LNCaP clone FGC (cell line): ENCODE results near the gene SYNJ2.
"Not testable (repeated sequence)": the region's sequence is repeated elsewhere in the genome, so short reads cannot be mapped to it uniquely, and the experiment has no call there.

Source experiments
- DNase-seq: peaks from one replicate; pipeline ENCODE4 v3.0.0-alpha.2; 2011; ENCODE audit warnings: low read depth
- H3K4me3 ChIP-seq: 2 replicates; pipeline ENCODE4 v1.5.1; 2011; ENCODE audit warnings: mild to moderate bottlenecking, low read depth, low read length, control low read depth
- CTCF ChIP-seq: IDR thresholded peaks from 2 replicates; pipeline ENCODE4 v1.5.1; 2012; ENCODE audit warnings: mild to moderate bottlenecking; ENCODE audit not compliant: control insufficient read depth, insufficient read depth; ENCODE audit errors: extremely low read depth

SYNJ2 gene

GRCh38 chr6:157967020-157967419, 14.6 kb upstream of the SYNJ2 start:
- no peak for TF ChIP-seq CTCF
- H3K4me3 ChIP-seq: no peak overlapping the region
- no peak for DNase-seq

GRCh38 chr6:157967486-157967885, 14.2 kb upstream of the SYNJ2 start:
- TF ChIP-seq CTCF: no peak
- no peak for DNase-seq
- no peak overlapping the region for H3K4me3 ChIP-seq

- DNase-seq, H3K4me3 ChIP-seq: not testable (repeated sequence)
Observed at GRCh38 chr6:157972177-157972576, 9.5 kb upstream of the SYNJ2 start.

GRCh38 chr6:157974341-157974894, 7.2 kb upstream of the SYNJ2 start:
- TF ChIP-seq CTCF: no peak
- DNase-seq: no peak
- no peak overlapping the region for H3K4me3 ChIP-seq

GRCh38 chr6:157974967-157975366, 6.7 kb upstream of the SYNJ2 start:
- H3K4me3 ChIP-seq: no peak overlapping the region
- no peak for DNase-seq
- TF ChIP-seq CTCF: no peak

GRCh38 chr6:157975456-157975855, 6.2 kb upstream of the SYNJ2 start:
- DNase-seq: no peak
- H3K4me3 ChIP-seq: no peak overlapping the region
- TF ChIP-seq CTCF: no peak

- no peak overlapping the region for H3K4me3 ChIP-seq
- DNase-seq: no peak
- no peak for TF ChIP-seq CTCF
Observed at GRCh38 chr6:157976345-157977175, 5.1 kb upstream of the SYNJ2 start.
